COR-L47 (cell line): Measurements from ENCODE around the gene SF3B5.
"Not testable (repeated sequence)": the region's sequence is repeated elsewhere in the genome, so short reads cannot be mapped to it uniquely, and the experiment has no call there.

Experiments
- DNase-seq: peaks from one replicate; lab custom pipeline; 2025; lab: John Stamatoyannopoulos, UW

SF3B5 gene

GRCh38 chr6:144063744-144064401, 31.5 kb downstream of the SF3B5 start:
- DNase-seq, result peak; percentile 54

DNA sequence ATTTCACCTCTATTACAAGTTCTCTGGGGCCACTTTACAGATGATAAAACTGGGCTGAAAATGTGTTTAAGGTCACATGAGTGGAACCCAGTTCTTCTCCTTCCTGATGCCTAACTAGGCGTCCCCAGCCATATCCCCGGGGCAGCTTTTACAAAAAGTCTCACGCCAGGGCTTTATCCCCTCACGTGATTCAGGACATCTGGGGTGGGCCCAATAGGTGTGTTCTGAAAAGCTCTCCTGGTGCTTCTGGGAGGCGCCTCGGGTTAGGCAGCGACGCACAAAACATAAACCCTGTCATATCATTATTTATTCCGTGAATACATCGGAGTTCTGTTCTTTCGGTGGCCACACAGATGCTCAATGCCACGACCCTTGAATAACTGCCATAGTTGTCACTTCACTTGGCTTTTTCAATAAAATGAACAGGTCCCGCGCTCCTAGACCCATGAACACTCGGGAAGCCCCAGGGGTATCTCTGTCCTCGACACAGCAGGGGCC, 32.1 kb downstream of the SF3B5 start:
- peak; percentile 7 for DNase-seq

DNA sequence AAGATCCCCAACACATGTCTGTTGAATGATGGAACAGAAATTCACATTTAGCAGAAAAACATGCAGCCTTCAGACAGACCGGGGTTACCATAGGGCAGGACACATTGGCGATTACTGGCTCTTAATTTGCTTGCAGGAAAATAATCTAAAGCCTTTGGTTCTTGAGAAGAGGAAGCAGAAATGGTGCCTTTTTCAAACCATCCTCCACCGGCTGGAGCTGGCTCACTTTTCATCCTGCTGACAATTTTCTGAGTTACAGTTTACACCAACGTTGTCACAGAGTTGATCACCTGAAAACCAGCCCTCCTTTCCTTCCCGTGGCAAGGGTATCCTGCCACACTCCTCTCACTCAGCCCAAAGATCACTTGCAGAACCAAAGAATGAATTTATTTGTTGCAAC, 32.6 kb downstream of the SF3B5 start:
- no peak for DNase-seq

DNA sequence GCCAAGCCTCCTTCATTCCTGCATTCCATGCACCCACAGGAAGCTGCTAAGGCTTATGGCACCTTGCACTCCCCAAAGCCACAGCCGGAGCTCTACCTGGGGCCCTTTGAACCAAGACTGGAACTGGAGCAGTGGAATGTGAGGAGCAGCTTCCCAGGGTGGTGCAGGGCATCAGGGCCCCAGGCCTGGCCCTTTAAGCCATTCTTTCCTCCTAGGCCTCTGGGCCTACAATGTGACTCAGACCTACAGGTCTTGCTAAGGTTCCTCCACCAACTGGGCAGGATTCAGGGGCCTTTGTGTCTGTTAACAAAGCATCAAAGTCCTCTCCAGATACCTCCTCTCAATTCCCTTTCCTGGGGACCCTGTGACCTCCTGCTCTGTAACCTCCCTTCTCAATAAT, 36.2 kb downstream of the SF3B5 start:
- no peak for DNase-seq

DNA sequence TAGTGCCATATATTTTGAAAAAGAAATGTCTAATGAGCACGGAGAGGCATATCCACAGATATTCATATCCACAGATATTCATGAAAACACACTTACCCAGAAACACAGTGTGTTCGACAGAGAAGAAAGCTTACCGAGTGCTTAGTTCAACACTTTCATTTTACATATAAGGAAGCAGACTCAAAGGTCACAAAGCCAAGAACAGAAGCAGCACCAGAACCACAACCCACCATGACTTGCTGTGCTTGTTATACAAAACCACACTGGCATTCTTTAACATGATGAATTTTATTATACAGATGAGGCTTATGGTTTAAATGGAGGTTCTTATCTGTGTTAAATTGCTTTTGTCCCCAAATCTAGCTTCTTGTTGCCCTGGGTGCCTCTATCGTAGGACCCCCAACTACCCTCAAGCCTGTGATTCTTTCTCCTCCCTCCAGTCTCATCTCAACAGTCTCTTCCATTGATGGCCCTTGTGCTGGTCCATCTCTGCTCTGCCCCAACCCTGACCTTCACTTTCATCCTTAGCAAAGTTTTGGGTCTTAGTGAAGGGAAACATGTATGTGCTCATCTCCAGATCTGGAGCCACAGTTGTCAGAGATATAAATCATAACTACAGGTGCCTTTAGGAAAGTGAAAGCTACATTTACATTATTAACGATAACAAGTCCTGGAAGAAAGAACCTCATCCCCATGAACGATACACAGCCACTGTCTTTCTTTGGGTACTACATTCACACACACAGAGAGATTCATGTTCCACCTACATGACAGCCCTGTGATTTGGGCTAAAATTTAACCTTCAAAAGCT, 40.0 kb downstream of the SF3B5 start:
- no peak for DNase-seq

DNA sequence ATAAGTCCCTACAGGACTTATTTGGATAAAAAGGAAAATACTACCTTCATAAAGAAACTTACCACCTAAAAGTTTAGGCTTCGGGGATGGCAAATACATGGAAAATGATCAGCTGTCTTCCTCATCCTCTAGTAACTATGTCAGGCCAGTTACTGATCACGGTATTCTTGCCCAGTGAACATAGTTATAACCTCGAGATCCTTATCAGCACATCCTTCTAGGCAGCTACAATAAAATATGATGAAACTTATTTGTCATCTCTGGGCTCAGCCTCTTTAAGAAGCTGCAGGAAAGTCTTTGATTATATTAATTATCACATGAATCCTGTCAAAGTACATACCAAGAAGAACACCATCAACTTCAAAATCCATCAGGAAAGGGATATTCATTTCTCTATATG, 41.8 kb downstream of the SF3B5 start:
- no peak for DNase-seq

- DNase-seq, result no peak
Observed at GRCh38 chr6:144052488-144052887, 42.9 kb downstream of the SF3B5 start.

- no peak for DNase-seq
Observed at GRCh38 chr6:144049386-144049785, 46.0 kb downstream of the SF3B5 start.

DNA sequence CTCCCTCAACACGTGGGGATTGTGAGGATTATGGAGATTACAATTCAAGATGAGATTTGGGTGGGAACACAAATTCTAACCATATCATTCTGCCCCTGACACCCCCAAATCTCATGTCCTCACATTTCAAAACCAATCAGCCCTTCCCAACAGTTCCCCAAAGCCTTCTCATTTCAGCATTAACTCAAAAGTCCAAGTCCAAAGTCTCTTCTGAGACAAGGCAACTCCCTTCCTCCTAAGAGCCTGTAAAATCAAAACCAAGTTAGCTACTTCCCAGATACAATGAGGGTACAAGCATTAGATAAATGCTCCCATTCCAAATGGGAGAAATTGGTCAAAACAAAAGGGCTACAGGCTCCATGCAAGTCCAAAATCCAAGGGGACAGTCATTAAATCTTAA, 47.7 kb downstream of the SF3B5 start:
- DNase-seq, result no peak

GRCh38 chr6:144046672-144047071, 48.7 kb downstream of the SF3B5 start:
- DNase-seq, result not testable (repeated sequence)

DNA sequence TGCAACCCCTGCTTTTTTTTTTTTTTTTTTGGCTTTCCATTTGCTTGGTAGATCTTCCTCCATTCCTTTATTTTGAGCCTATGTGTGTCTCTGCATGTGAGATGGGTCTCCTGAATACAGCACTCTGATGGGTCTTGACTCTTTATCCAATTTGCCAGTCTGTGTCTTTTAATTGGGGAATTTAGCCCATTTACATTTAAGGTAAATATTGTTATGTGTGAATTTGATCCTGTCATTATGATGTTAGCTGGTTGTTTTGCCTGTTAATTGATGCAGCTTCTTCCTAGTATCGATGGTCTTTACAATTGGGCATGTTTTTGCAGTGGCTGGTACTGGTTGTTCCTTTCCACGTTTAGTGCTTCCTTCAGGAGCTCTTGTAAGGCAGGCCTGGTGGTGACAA, 50.4 kb downstream of the SF3B5 start:
- DNase-seq, result not testable (repeated sequence)
